ENCODE results near the gene SS18L1. TPM values are rescaled to one million over a fixed set of nuclear protein-coding genes. Genes with fewer than 3 reads are reported as not detected.
A peak's percentile ranks its signal among the peaks of the same experiment; 100 is the strongest.

The SS18L1 gene, protein sequence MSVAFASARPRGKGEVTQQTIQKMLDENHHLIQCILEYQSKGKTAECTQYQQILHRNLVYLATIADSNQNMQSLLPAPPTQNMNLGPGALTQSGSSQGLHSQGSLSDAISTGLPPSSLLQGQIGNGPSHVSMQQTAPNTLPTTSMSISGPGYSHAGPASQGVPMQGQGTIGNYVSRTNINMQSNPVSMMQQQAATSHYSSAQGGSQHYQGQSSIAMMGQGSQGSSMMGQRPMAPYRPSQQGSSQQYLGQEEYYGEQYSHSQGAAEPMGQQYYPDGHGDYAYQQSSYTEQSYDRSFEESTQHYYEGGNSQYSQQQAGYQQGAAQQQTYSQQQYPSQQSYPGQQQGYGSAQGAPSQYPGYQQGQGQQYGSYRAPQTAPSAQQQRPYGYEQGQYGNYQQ
- 9.9 TPM for polyA plus RNA-seq (2013)

DNA sequence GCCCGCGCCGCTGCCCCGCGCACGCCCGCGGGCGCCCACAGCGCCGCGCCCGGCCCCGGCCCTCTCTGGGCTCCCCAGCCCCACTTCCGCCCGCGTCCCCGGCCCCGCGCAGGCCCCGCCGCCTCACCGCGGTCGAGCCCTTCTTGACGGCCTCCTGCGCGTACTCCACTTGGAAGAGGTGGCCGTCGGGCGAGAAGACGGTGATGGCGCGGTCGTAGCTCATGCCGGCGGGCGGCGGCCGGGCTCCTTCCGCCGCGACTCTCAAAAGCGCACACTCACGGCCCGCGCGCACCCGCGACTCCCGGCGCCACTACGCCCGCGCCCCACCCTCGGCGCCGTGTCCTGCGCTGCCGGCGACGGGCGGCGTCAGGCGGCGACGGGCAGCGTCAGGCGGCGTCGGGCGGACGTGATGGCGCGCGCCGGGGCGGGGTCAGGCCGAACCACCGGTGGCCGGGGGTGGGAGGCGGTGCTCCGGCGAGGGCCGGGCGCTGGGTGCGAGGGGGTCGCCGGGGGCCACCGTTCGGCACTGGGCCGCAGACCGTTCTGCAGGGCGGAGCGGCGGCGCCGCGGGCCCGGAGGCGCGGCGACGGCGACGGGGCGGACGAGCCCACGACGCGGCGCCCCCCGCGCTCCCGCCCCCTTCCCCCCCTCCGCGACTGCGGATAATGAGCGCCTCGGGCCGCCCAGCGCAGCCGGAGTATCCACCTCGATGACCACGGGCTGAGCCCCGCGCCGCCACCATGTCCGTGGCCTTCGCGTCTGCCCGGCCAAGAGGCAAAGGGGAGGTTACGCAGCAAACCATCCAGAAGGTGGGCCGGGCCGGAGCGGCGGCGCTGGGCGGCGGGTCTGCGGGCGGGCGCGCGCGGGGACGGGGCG is at the start of gene SS18L1, which contains the start of gene PSMA7:
Gene SS18L1 (plus strand): TSS at position 689 of the 876 bp plus-strand sequence. CDS start 52 bp downstream, at position 741.
Gene PSMA7 (minus strand): TSS at position 314 of the 876 bp plus-strand sequence. CDS start 91 bp downstream, at position 223.
- POLR2A ChIA-PET, result interaction anchor here (1.2 to 1.9 kb wide), 4 partner anchors 13 to 77 kb away, joined by 4 to 9 read pairs (median 6); partner anchors contain the start of gene LSM14B
- H3K27ac ChIP-seq (ENCODE audit: insufficient read depth in 1 of 2, low read depth in 1 of 2, low read length in 2 of 2, poor library complexity in 1 of 2, severe bottlenecking in 2 of 2), result peak within 1 kb of the TSS; percentile 66 to 86
- no peaks in the 10 kb centered on the region for H3K27me3 ChIP-seq (replicated peaks in 2 of 5; ENCODE audit: control insufficient read depth in 4 of 5, insufficient read depth in 5 of 5, low read length in 4 of 5)
- under 1% methylated on average over 98 of the region's 148 CpGs for WGBS (ENCODE audit: insufficient coverage)
- CTCF ChIA-PET, result interaction anchor here (1.5 to 2.7 kb wide), 3 partner anchors 10 to 117 kb away, joined by 3 to 13 read pairs (median 5); no protein-coding TSS in a partner anchor
- peaks cover 9 to 33% (median 24%) of the 10 kb centered on the region in 4 experiments for H3K4me1 ChIP-seq (ENCODE audit: control extremely low read depth in 1 of 4, control insufficient read depth in 4 of 4, insufficient read depth in 4 of 4, low read length in 3 of 4)
- no peaks in the 10 kb centered on the region for H3K9me3 ChIP-seq (ENCODE audit: control extremely low read depth in 1 of 5, control insufficient read depth in 4 of 5, insufficient read depth in 2 of 5, low read depth in 1 of 5, low read length in 4 of 5)
- DNase-seq, result peak; percentile 88 to 96 (median 94)
- H3K4me3 ChIP-seq (ENCODE audit: control insufficient read depth in 1 of 7, extremely low read depth in 1 of 7, insufficient read depth in 4 of 7, low read depth in 2 of 7, low read length in 6 of 7), result peak within 1 kb of the TSS; percentile 71 to 91 (median 79)
- H3K36me3 ChIP-seq (ENCODE audit: control insufficient read depth in 4 of 4, insufficient read depth in 4 of 4, low read length in 3 of 4), result peaks cover 6 to 36% (median 24%) of the 10 kb centered on the region in 4 experiments

DNA sequence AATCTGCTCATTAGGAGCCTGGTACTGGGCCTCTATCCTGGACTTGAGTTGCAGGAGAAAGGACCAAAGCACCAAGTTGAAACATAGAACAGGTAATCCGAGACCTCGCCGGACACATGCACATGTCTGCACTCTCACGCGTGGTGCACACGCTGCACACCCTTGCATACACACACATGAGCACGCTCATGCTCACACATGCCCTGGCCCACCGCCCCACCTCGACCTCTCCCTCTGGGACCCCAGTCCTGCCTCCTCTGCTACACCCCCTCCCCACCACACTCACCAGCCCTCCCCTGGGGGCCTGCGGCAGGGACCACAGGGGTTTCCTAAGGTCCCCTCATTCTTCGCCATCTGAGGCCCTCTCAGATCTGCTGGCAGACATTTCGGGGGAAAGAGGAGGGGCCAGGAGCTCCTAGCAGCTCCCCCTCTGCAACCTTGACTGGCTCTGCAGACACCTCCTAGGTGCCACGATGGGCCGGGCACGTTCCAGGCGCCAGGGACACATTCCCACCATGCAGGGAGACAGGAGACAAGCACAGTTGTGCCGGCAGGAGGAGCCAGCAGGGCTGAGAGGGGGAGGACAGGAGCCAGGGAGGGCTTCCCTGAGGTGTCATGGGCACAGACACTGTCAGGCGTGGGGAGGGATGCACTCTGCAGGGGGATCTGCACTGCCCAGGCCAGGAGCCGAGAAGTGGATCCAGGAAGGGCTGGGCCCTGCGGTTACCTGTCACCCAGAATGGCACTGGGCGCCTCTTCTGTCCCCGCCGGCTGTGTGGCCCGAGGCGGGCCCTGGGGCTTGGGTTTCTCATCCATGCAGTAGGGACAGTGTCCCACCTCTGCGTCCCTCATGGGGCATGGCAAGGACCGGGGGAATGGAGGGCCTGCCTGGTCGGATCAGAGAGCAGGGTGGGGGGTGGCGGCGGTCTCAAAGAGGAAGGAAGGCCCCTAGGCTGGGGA is 46.9 kb upstream of the SS18L1 start:
- WGBS (ENCODE audit: insufficient coverage), result 85% methylated on average over 26 of the region's 30 CpGs
- CTCF ChIA-PET, result no interaction called here
- POLR2A ChIA-PET, result no interaction called here
- DNase-seq, result no peak
- Histone ChIP-seq H3K27me3 (replicated peaks in 2 of 5; ENCODE audit: control insufficient read depth in 4 of 5, insufficient read depth in 5 of 5, low read length in 4 of 5) (peaks cover 0 to 3% (median 0%) of the 10 kb centered on the region in 5 experiments), H3K27ac (ENCODE audit: insufficient read depth in 1 of 2, low read depth in 1 of 2, low read length in 2 of 2, poor library complexity in 1 of 2, severe bottlenecking in 2 of 2) (no peak overlapping the region), H3K9me3 (ENCODE audit: control extremely low read depth in 1 of 5, control insufficient read depth in 4 of 5, insufficient read depth in 2 of 5, low read depth in 1 of 5, low read length in 4 of 5) (peaks cover 0 to 32% (median 13%) of the 10 kb centered on the region in 5 experiments), H3K36me3 (ENCODE audit: control insufficient read depth in 4 of 4, insufficient read depth in 4 of 4, low read length in 3 of 4) (no peaks in the 10 kb centered on the region), H3K4me3 (ENCODE audit: control insufficient read depth in 1 of 7, extremely low read depth in 1 of 7, insufficient read depth in 4 of 7, low read depth in 2 of 7, low read length in 6 of 7) (no peak overlapping the region), H3K4me1 (ENCODE audit: control extremely low read depth in 1 of 4, control insufficient read depth in 4 of 4, insufficient read depth in 4 of 4, low read length in 3 of 4) (peaks cover 0 to 2% (median 0%) of the 10 kb centered on the region in 4 experiments)

DNA sequence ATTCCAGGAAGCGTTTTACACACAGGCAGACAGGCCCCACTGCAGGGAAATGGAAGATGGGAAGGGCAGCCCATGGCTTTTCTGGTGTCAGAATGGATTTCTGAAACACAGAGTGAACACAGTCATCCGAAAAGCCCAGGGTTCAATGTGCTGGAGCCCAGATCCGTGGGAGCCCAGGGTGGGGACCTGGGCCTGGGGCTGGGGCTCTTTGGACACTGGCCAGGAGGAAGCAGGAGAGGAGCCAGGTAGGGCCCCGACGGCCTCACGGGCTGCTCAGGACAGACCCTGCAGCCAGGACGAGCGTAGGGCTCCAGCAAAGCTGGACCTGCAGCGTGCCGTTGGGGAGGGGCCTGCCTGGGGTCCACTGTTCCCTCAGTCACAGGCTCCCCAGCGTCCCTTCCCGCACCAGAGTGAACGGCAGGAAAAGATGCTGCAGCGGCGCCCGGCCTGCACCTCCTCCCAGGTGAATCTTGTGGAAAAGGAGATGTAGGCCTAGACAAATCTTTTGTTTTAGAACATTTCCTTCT is 45.6 kb upstream of the SS18L1 start:
- Histone ChIP-seq H3K9me3 (ENCODE audit: control extremely low read depth in 1 of 5, control insufficient read depth in 4 of 5, insufficient read depth in 2 of 5, low read depth in 1 of 5, low read length in 4 of 5) (peaks cover 0 to 36% (median 20%) of the 10 kb centered on the region in 5 experiments), H3K27ac (ENCODE audit: insufficient read depth in 1 of 2, low read depth in 1 of 2, low read length in 2 of 2, poor library complexity in 1 of 2, severe bottlenecking in 2 of 2) (no peak overlapping the region), H3K27me3 (replicated peaks in 2 of 5; ENCODE audit: control insufficient read depth in 4 of 5, insufficient read depth in 5 of 5, low read length in 4 of 5) (peaks cover 0 to 9% (median 0%) of the 10 kb centered on the region in 5 experiments), H3K36me3 (ENCODE audit: control insufficient read depth in 4 of 4, insufficient read depth in 4 of 4, low read length in 3 of 4) (no peaks in the 10 kb centered on the region), H3K4me3 (ENCODE audit: control insufficient read depth in 1 of 7, extremely low read depth in 1 of 7, insufficient read depth in 4 of 7, low read depth in 2 of 7, low read length in 6 of 7) (no peak overlapping the region), H3K4me1 (ENCODE audit: control extremely low read depth in 1 of 4, control insufficient read depth in 4 of 4, insufficient read depth in 4 of 4, low read length in 3 of 4) (peaks cover 0 to 2% (median 0%) of the 10 kb centered on the region in 4 experiments)
- 88% methylated on average over 15 of the region's 16 CpGs for WGBS (ENCODE audit: insufficient coverage)
- POLR2A ChIA-PET, result no interaction called here
- no peak for DNase-seq
- CTCF ChIA-PET, result no interaction called here

DNA sequence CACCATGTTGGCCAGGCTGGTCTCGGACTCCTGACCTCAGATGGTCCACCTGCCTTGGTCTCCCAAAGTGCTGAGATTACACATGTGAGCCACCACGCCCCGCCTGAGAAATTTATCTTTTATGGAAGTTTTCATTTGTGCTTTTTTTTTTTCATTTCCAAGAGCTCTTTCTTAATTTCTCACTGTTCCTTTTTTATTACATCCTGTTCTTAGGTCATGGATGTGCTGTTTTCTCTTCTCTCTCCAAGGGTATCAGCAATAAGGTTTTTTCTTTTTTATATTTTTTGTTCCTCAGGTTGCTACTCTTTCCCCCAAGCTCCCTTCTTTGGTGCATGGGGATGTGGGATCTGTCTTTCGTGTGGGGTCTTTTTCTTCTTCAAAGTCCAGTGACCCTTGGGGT is 42.5 kb upstream of the SS18L1 start:
- peaks cover 0 to 55% (median 20%) of the 10 kb centered on the region in 5 experiments for H3K9me3 ChIP-seq (ENCODE audit: control extremely low read depth in 1 of 5, control insufficient read depth in 4 of 5, insufficient read depth in 2 of 5, low read depth in 1 of 5, low read length in 4 of 5)
- peaks cover 0 to 2% (median 0%) of the 10 kb centered on the region in 4 experiments for H3K4me1 ChIP-seq (ENCODE audit: control extremely low read depth in 1 of 4, control insufficient read depth in 4 of 4, insufficient read depth in 4 of 4, low read length in 3 of 4)
- 88% methylated on average over 1 of the region's 4 CpGs for WGBS (ENCODE audit: insufficient coverage)
- H3K36me3 ChIP-seq (ENCODE audit: control insufficient read depth in 4 of 4, insufficient read depth in 4 of 4, low read length in 3 of 4), result no peaks in the 10 kb centered on the region
- no peak for DNase-seq
- no peak overlapping the region for H3K27ac ChIP-seq (ENCODE audit: insufficient read depth in 1 of 2, low read depth in 1 of 2, low read length in 2 of 2, poor library complexity in 1 of 2, severe bottlenecking in 2 of 2)
- no peak overlapping the region for H3K4me3 ChIP-seq (ENCODE audit: control insufficient read depth in 1 of 7, extremely low read depth in 1 of 7, insufficient read depth in 4 of 7, low read depth in 2 of 7, low read length in 6 of 7)
- peaks cover 0 to 29% (median 0%) of the 10 kb centered on the region in 5 experiments for H3K27me3 ChIP-seq (replicated peaks in 2 of 5; ENCODE audit: control insufficient read depth in 4 of 5, insufficient read depth in 5 of 5, low read length in 4 of 5)
- ChIA-PET CTCF (interaction anchor here (0.9 kb wide), 1 partner anchor 11 kb away, joined by 3 read pairs; no protein-coding TSS in a partner anchor), POLR2A (no interaction called here)

DNA sequence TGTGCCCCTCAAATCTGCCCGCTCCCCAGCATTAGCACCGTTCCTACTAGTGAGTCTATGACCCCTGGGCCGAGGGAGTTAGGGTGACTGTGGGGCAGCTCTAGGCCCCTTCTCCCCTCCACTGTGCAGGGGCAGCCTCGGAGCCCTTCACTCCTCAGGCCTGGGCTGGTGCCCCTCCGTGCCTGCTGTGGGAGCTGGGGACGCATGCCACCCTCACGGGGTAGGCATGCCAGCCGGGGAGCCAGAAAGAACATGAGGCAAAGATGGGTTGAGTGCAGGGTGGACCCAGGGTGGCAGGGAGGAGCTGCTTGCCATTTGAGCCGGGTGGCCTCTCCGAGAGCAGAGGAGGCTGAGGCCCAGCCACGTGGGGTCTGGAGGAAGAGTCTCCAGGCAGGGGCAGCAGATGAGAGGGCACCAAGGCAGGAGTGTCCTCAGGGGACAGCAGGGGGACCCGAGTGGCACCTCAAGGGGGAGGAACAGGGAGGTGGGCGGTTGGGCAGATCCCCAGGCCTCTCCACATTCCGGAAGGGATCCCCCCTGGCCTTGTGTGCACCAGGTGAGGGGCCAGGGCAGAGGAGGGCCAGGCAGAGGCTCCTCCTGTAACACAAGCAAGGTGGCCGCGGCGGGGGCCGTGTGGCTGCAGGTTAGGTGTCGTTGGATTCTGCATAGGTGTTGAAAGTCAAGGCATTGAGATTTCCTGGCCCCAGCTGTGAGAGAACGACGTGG is 39.9 kb upstream of the SS18L1 start:
- ChIA-PET POLR2A (no interaction called here), CTCF (interaction anchor here (0.8 to 1.0 kb wide), 2 partner anchors 9 to 77 kb away, joined by 3 to 6 read pairs; no protein-coding TSS in a partner anchor)
- Histone ChIP-seq H3K36me3 (ENCODE audit: control insufficient read depth in 4 of 4, insufficient read depth in 4 of 4, low read length in 3 of 4) (no peaks in the 10 kb centered on the region), H3K4me3 (ENCODE audit: control insufficient read depth in 1 of 7, extremely low read depth in 1 of 7, insufficient read depth in 4 of 7, low read depth in 2 of 7, low read length in 6 of 7) (no peak overlapping the region), H3K9me3 (ENCODE audit: control extremely low read depth in 1 of 5, control insufficient read depth in 4 of 5, insufficient read depth in 2 of 5, low read depth in 1 of 5, low read length in 4 of 5) (peaks cover 0 to 67% (median 35%) of the 10 kb centered on the region in 5 experiments), H3K27me3 (replicated peaks in 2 of 5; ENCODE audit: control insufficient read depth in 4 of 5, insufficient read depth in 5 of 5, low read length in 4 of 5) (peaks cover 0 to 29% (median 0%) of the 10 kb centered on the region in 5 experiments), H3K4me1 (ENCODE audit: control extremely low read depth in 1 of 4, control insufficient read depth in 4 of 4, insufficient read depth in 4 of 4, low read length in 3 of 4) (no peaks in the 10 kb centered on the region), H3K27ac (ENCODE audit: insufficient read depth in 1 of 2, low read depth in 1 of 2, low read length in 2 of 2, poor library complexity in 1 of 2, severe bottlenecking in 2 of 2) (no peak overlapping the region)
- DNase-seq, result no peak
- WGBS (ENCODE audit: insufficient coverage), result 90% methylated on average over 15 of the region's 21 CpGs
